GM21737 (cell line): Measurements from ENCODE around the gene NR1H4.
"Not testable (repeated sequence)": the region's sequence is repeated elsewhere in the genome, so short reads cannot be mapped to it uniquely, and the experiment has no call there.

Source experiments
- ATAC-seq: cut with Tn5 transposase; IDR thresholded peaks from one replicate; pipeline ENCODE4 v1.9.1; 2021; ENCODE audit warnings: mild to moderate bottlenecking, moderate library complexity; ENCODE audit not compliant: unreplicated experiment

Gene NR1H4

GRCh38 chr12:100473716-100474150 lies at the start of gene NR1H4:
Gene NR1H4 (plus strand): TSS chr12:100473866. CDS start chr12:100493324, 19,458 bp downstream.
- ATAC-seq, result no peak

- no peak for ATAC-seq
Measured at GRCh38 chr12:100426145-100426544, 47.5 kb upstream of the NR1H4 start.

- ATAC-seq, result no peak
Measured at GRCh38 chr12:100427078-100427477, 46.6 kb upstream of the NR1H4 start.

DNA sequence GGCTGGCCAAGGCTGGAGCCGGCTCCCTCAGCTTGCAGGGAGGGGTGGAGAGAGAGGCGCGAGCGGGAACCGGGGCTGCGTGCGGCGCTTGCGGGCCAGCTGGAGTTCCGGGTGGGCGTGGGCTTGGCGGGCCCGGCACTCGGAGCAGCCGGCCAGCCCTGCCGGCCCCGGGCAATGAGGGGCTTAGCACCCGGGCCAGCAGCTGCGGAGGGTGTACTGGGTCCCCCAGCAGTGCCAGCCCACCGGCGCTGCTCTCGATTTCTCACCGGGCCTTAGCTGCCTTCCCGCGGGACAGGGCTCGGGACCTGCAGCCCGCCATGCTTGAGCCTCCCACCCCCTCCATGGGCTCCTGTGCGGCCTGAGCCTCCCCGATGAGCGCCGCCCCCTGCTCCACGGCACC lies 43.4 kb upstream of the NR1H4 start:
- ATAC-seq, result not testable (repeated sequence)

- no peak for ATAC-seq
Measured at GRCh38 chr12:100433701-100434100, 40.0 kb upstream of the NR1H4 start.

- no peak for ATAC-seq
Measured at GRCh38 chr12:100434177-100434576, 39.5 kb upstream of the NR1H4 start.

DNA sequence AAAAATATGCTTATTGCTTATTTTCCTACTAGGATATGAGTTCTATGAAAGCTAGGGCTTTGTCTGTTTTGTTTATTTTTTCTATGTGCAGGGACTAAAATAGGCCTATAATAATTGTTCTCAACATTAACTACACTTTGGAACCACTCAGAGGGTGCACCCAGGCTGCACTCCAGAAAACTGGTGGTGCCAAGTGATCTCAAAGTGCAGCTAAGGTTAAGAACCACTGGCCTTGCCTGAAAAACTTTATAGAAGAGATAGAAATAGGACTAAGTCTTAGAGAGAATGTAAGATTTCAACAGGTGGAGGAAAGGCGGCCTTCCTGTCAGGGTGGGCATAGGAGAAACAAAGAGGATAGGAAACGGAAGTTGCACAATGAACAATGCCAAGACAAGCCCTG lies 37.7 kb upstream of the NR1H4 start:
- ATAC-seq, result no peak

DNA sequence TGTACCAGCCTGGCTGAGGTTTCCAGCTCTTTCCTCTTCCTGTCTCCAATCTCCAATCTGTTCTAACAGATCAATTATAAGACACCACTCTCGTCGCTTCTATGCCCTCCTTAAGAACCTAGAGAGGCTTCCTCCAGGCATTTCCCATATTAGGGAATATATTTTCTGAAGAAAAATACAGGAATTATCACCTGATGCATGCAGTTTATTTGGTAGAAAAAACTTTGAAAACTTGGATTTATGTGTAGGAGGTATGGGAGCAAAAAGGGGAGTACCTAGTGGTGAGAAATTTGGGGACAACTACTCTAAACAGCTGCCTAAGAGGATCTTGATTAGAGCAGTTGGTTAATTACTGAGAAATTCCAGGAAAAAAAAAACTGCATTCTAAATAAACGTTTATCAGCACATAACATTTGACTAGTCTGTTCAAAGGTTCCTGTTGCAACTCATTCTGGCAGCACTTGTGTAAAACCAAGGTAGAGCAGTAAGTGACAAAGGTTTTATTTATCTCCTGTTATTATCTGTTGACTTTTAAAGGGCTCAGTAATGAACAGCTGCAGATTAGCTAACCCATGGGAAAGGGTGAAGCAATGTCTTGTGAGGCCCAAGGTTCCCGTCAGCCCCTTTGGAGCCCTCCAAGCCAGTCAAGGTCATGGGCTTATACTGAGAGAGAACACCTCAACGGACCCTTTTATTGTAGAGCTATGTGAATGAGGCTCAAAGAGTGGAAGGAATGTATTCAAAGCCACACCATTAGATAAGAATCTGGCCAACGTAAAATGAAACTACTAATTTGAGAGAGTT lies 36.4 kb upstream of the NR1H4 start:
- ATAC-seq, result no peak

DNA sequence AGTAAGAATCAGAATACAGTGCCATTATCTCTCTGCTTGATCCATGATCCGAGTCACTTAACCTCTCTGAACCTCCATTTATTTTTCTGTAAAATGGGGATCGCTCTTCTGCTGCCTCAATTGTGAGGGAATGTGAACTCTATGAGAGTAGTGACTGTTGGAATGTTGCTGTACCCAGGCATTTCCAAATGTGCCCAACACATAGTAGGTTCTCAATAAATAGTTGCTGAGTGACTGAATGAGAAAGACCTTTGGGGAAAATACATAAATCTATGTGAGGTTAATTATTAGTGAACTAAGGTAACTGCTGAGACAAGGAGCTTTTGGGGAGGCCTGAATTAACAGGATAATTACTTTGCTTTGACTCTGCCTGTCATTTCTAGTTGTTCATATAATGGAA lies 33.9 kb upstream of the NR1H4 start:
- ATAC-seq, result no peak

GRCh38 chr12:100442403-100442802 lies 31.3 kb upstream of the NR1H4 start:
- ATAC-seq, result no peak

DNA sequence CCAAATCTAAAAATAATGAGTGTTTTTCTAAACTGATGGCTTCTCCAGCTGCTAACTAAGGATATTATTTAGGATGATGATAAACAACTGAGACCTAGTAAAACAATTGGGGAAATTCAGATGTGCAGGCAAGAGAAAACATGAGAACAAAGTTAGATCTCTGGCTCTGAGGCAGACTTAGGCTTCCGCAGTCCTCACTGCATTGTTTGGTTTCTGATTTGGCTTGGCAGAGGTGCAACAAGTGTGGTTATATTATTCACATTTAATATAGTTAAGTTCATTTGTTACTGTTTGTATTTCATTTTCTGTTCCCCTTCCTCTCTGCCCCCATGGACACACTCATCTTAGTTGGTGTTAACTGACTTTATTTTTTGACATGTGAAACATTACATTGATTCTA lies 30.2 kb upstream of the NR1H4 start:
- no peak for ATAC-seq

DNA sequence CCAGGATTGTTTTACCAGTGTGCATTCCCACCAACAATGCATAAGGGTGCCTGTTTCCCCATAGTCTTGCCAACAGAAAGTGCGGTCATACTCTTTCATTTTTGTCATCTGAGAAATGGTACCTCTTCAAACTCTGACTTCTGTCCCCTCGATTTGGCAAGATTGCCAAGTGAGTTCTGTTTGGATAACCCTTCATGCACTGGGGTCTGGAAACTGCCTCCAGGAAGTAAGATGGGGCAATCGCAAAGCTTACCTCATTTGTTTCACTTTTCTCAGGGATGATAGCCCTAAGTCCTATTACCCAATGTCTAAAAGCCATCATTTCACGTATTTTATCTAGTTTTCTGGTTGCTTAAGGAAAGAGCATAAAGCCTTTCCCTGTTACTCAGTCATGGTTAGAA lies 28.6 kb upstream of the NR1H4 start:
- no peak for ATAC-seq

DNA sequence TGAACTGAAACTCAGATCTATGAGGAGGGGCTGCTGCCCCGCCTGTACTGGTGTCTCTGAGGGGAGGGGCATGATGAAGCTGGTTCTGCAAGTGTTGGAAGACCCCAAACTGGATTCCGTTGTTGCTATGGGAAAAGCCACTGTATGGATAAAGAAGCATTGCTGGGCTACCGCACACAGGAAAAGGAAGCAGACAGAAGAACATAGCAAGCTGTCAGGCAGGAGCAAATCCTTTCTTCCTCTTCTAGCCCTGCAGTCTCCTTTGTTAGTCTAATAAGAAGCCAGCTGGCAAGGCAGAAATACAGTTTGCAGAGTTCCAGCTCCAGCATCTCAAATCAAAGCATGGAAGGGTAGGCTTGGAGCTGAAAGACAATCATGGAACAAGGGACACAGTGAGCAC lies 26.3 kb upstream of the NR1H4 start:
- ATAC-seq, result no peak

GRCh38 chr12:100448656-100449055 lies 25.0 kb upstream of the NR1H4 start:
- no peak for ATAC-seq

GRCh38 chr12:100450735-100451134 lies 22.9 kb upstream of the NR1H4 start:
- ATAC-seq, result no peak

- ATAC-seq, result no peak
Measured at GRCh38 chr12:100453951-100454350, 19.7 kb upstream of the NR1H4 start.

GRCh38 chr12:100455896-100456295 lies 17.8 kb upstream of the NR1H4 start:
- ATAC-seq, result no peak

GRCh38 chr12:100458191-100458590 lies 15.5 kb upstream of the NR1H4 start:
- ATAC-seq, result no peak

DNA sequence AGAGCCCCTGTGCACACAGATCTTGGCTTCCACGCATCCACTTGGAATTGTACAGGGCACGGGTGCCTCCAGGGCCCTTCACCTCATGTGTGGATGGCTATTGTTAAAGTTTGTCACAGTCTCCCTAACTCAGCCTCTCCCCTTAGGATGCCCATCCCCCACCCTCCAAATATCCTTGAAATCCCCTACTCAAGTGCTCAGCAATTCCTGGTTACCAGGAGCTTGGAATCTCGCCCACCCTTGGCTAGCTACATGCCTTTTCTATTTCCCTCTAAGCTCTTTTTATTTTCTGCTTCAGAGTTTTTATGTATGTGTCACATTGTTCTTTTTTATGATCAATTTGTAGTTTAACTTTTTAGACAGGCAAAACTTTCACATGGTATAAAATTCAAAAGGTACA lies 13.0 kb upstream of the NR1H4 start:
- ATAC-seq, result no peak

- no peak for ATAC-seq
Measured at GRCh38 chr12:100461330-100461973, 12.2 kb upstream of the NR1H4 start.

- ATAC-seq, result no peak
Measured at GRCh38 chr12:100463661-100464060, 10.0 kb upstream of the NR1H4 start.

- ATAC-seq, result no peak
Measured at GRCh38 chr12:100464529-100464928, 9.1 kb upstream of the NR1H4 start.
